Trophoblast cell (in vitro differentiated cells and primary cell): Measurements from ENCODE around the gene GBF1.

Experiments used
- DNase-seq, 2 donors: peaks; one replicate each; pipeline ENCODE4 v3.0.0-alpha.2; 2016
- H2AFZ ChIP-seq: 2 replicates; pipeline ENCODE4 v1.6.1; 2013; ENCODE audit warnings: low read length, moderate library complexity, mild to moderate bottlenecking; ENCODE audit not compliant: insufficient read depth, poor library complexity
- H2AK5ac ChIP-seq: 2 replicates; pipeline ENCODE4 v1.6.1; 2013; ENCODE audit warnings: mild to moderate bottlenecking, low read length
- H2BK120ac ChIP-seq: 2 replicates; pipeline ENCODE4 v1.6.1; 2013; ENCODE audit warnings: low read length, mild to moderate bottlenecking, moderate library complexity; ENCODE audit not compliant: insufficient read depth, poor library complexity
- H2BK12ac ChIP-seq: 2 replicates; pipeline ENCODE4 v1.6.1; 2013; ENCODE audit warnings: mild to moderate bottlenecking, low read length, moderate library complexity
- H2BK5ac ChIP-seq: 2 replicates; pipeline ENCODE4 v1.6.1; 2013; ENCODE audit warnings: low read length, low read depth, moderate library complexity, mild to moderate bottlenecking; ENCODE audit not compliant: poor library complexity
- H3K14ac ChIP-seq: 2 replicates; pipeline ENCODE4 v1.6.1; 2013; ENCODE audit warnings: mild to moderate bottlenecking, low read length
- H3K18ac ChIP-seq: 2 replicates; pipeline ENCODE4 v1.6.1; 2013; ENCODE audit warnings: mild to moderate bottlenecking, low read length
- H3K23ac ChIP-seq: 2 replicates; pipeline ENCODE4 v1.6.1; 2013; ENCODE audit warnings: low read length
- H3K27ac ChIP-seq: 2 replicates; pipeline ENCODE4 v1.5.1; 2013; ENCODE audit warnings: low read depth, mild to moderate bottlenecking, inconsistent platforms, low read length, moderate library complexity
- H3K27me3 ChIP-seq: 2 replicates; pipeline ENCODE4 v1.6.1; 2013; ENCODE audit warnings: inconsistent platforms, mild to moderate bottlenecking, low read length, moderate library complexity; ENCODE audit not compliant: insufficient read depth
- H3K36me3 ChIP-seq, 2 experiments: 1 replicate in 1 of 2; 2 replicates in 1 of 2; pipeline ENCODE4 v1.6.1; 2013; ENCODE audit warnings: low read length in 2 of 2, mild to moderate bottlenecking in 2 of 2, moderate library complexity in 1 of 2; ENCODE audit not compliant: insufficient read depth in 2 of 2, control insufficient read depth in 1 of 2
- H3K4ac ChIP-seq: 2 replicates; pipeline ENCODE4 v1.6.1; 2013; ENCODE audit warnings: low read depth, mild to moderate bottlenecking, low read length, moderate library complexity
- H3K4me1 ChIP-seq, 2 experiments: 1 replicate in 1 of 2; 2 replicates in 1 of 2; pipeline ENCODE4 v1.6.1; 2013; ENCODE audit warnings: low read length in 2 of 2, mild to moderate bottlenecking in 2 of 2, moderate library complexity in 1 of 2; ENCODE audit not compliant: insufficient read depth in 2 of 2, control insufficient read depth in 1 of 2
- H3K4me2 ChIP-seq: 2 replicates; pipeline ENCODE4 v1.6.1; 2013; ENCODE audit warnings: inconsistent platforms, mild to moderate bottlenecking, low read length, moderate library complexity
- H3K4me3 ChIP-seq: 2 replicates; pipeline ENCODE4 v1.5.1; 2013; ENCODE audit warnings: mild to moderate bottlenecking, low read depth, low read length, inconsistent platforms
- H3K79me1 ChIP-seq: one replicate; pipeline ENCODE4 v1.6.1; 2013; ENCODE audit warnings: low read length
- H3K79me2 ChIP-seq: 2 replicates; pipeline ENCODE4 v1.6.1; 2013; ENCODE audit warnings: low read length, mild to moderate bottlenecking; ENCODE audit not compliant: control insufficient read depth, insufficient read depth, poor library complexity
- H3K9ac ChIP-seq: 2 replicates; pipeline ENCODE4 v1.6.1; 2013; ENCODE audit warnings: mild to moderate bottlenecking, low read length
- H3K9me3 ChIP-seq: 2 replicates; pipeline ENCODE4 v1.6.1; 2013; ENCODE audit warnings: low read depth, mild to moderate bottlenecking, control low read depth, inconsistent platforms, low read length; ENCODE audit not compliant: insufficient read depth
- H4K12ac ChIP-seq: 2 replicates; pipeline ENCODE4 v1.6.1; 2013; ENCODE audit warnings: low read depth, mild to moderate bottlenecking, low read length, moderate library complexity
- H4K8ac ChIP-seq: 2 replicates; pipeline ENCODE4 v1.6.1; 2013; ENCODE audit warnings: low read depth, mild to moderate bottlenecking, low read length, moderate library complexity
- H4K91ac ChIP-seq: one replicate; pipeline ENCODE4 v1.6.1; 2013; ENCODE audit warnings: low read depth, mild to moderate bottlenecking, low read length, moderate library complexity
- WGBS: extraction: QIAGEN DNeasy Blood & Tissue Kit; methylation state at CpG from one replicate; pipeline ENCODE4 v1.1.7; 2013; ENCODE audit warnings: missing lambda C conversion rate; ENCODE audit not compliant: insufficient read length, insufficient coverage; ENCODE audit errors: extremely low coverage; 5-methylcytosine and 5-hydroxymethylcytosine counted together

The GBF1 gene

GRCh38 chr10:102410429-102411073, 165.2 kb downstream of the GBF1 start:
- Histone ChIP-seq H3K4me2 (peak overlapping the region; percentile 69), H3K23ac (no peak overlapping the region), H2BK12ac (no peak overlapping the region), H3K9me3 (peaks cover 11% of the 10 kb centered on the region), H2AFZ (peak overlapping the region; percentile 13), H3K4me3 (peak overlapping the region; percentile 55), H3K79me1 (no peaks in the 10 kb centered on the region), H3K27ac (no peak overlapping the region), H4K8ac (no peak overlapping the region), H3K4ac (no peak overlapping the region), H2BK5ac (no peak overlapping the region), H4K91ac (no peak overlapping the region), H3K27me3 (peaks cover 46% of the 10 kb centered on the region), H3K79me2 (no peaks in the 10 kb centered on the region), H2AK5ac (no peak overlapping the region), H4K12ac (no peak overlapping the region), H3K4me1 (peaks cover 4 to 13% of the 10 kb centered on the region in 2 experiments), H3K18ac (no peak overlapping the region), H2BK120ac (no peak overlapping the region), H3K9ac (no peak overlapping the region), H3K14ac (no peak overlapping the region), H3K36me3 (no peaks in the 10 kb centered on the region)
- WGBS: no CpG with 5 or more reads among the region's 48 CpGs
- peak in 1 of 2 donors; percentile 44 for DNase-seq

GRCh38 chr10:102411341-102412255, 166.3 kb downstream of the GBF1 start:
- Histone ChIP-seq H2BK120ac (no peak overlapping the region), H3K9me3 (peaks cover 11% of the 10 kb centered on the region), H3K4me3 (no peak overlapping the region), H2AFZ (no peak overlapping the region), H4K12ac (no peak overlapping the region), H2BK5ac (no peak overlapping the region), H3K36me3 (no peaks in the 10 kb centered on the region), H3K4me2 (no peak overlapping the region), H2BK12ac (no peak overlapping the region), H2AK5ac (no peak overlapping the region), H4K91ac (no peak overlapping the region), H3K23ac (peak overlapping the region; percentile 5), H3K27ac (no peak overlapping the region), H3K4ac (no peak overlapping the region), H3K14ac (no peak overlapping the region), H4K8ac (no peak overlapping the region), H3K79me1 (no peaks in the 10 kb centered on the region), H3K9ac (no peak overlapping the region), H3K4me1 (peaks cover 4 to 13% of the 10 kb centered on the region in 2 experiments), H3K18ac (no peak overlapping the region), H3K79me2 (no peaks in the 10 kb centered on the region), H3K27me3 (peaks cover 46% of the 10 kb centered on the region)
- DNase-seq: no peak
- no CpG with 5 or more reads among the region's 14 CpGs for WGBS

- Histone ChIP-seq H2BK120ac (no peak overlapping the region), H3K36me3 (no peaks in the 10 kb centered on the region), H3K4me1 (peaks cover 4 to 13% of the 10 kb centered on the region in 2 experiments), H4K12ac (no peak overlapping the region), H2BK12ac (no peak overlapping the region), H3K9me3 (peaks cover 11% of the 10 kb centered on the region), H2AK5ac (no peak overlapping the region), H3K14ac (no peak overlapping the region), H2BK5ac (no peak overlapping the region), H3K4ac (no peak overlapping the region), H3K4me2 (no peak overlapping the region), H2AFZ (no peak overlapping the region), H3K23ac (no peak overlapping the region), H4K8ac (no peak overlapping the region), H3K9ac (no peak overlapping the region), H3K18ac (no peak overlapping the region), H3K4me3 (no peak overlapping the region), H3K79me2 (no peaks in the 10 kb centered on the region), H4K91ac (no peak overlapping the region), H3K27ac (no peak overlapping the region), H3K79me1 (no peaks in the 10 kb centered on the region), H3K27me3 (peaks cover 46% of the 10 kb centered on the region)
- DNase-seq: no peak
- no CpG with 5 or more reads among the region's 10 CpGs for WGBS
Observed at GRCh38 chr10:102412293-102412692, 167.0 kb downstream of the GBF1 start.

GRCh38 chr10:102413053-102413705, 167.8 kb downstream of the GBF1 start:
- no peak overlapping the region for H4K12ac ChIP-seq
- no peak overlapping the region for H3K4me2 ChIP-seq
- no peak for DNase-seq
- no peak overlapping the region for H3K23ac ChIP-seq
- H2BK5ac ChIP-seq: no peak overlapping the region
- H3K27me3 ChIP-seq: peaks cover 39% of the 10 kb centered on the region
- H3K79me1 ChIP-seq: no peaks in the 10 kb centered on the region
- no peak overlapping the region for H3K18ac ChIP-seq
- no peak overlapping the region for H3K14ac ChIP-seq
- H3K79me2 ChIP-seq: no peaks in the 10 kb centered on the region
- no peak overlapping the region for H4K91ac ChIP-seq
- H3K4me1 ChIP-seq: peaks cover 4 to 10% of the 10 kb centered on the region in 2 experiments
- no peak overlapping the region for H4K8ac ChIP-seq
- no peak overlapping the region for H3K9ac ChIP-seq
- H3K4me3 ChIP-seq: no peak overlapping the region
- no peak overlapping the region for H2AK5ac ChIP-seq
- no peak overlapping the region for H3K4ac ChIP-seq
- H2BK120ac ChIP-seq: no peak overlapping the region
- H2AFZ ChIP-seq: no peak overlapping the region
- H3K9me3 ChIP-seq: peaks cover 9% of the 10 kb centered on the region
- H3K36me3 ChIP-seq: no peaks in the 10 kb centered on the region
- no peak overlapping the region for H2BK12ac ChIP-seq
- WGBS: no CpG with 5 or more reads among the region's 5 CpGs
- H3K27ac ChIP-seq: no peak overlapping the region
